GM21423 (cell line): ENCODE data around the gene DNMT3L.
A peak's percentile ranks its signal among the peaks of the same experiment; 100 is the strongest.
"Not testable (repeated sequence)": the region's sequence is repeated elsewhere in the genome, so short reads cannot be mapped to it uniquely, and the experiment has no call there.

Experiments used
- ATAC-seq: cut with Tn5 transposase; IDR thresholded peaks from one replicate; pipeline ENCODE4 v1.9.1; 2021; ENCODE audit warnings: mild to moderate bottlenecking, moderate library complexity; ENCODE audit not compliant: unreplicated experiment

The DNMT3L gene

DNA sequence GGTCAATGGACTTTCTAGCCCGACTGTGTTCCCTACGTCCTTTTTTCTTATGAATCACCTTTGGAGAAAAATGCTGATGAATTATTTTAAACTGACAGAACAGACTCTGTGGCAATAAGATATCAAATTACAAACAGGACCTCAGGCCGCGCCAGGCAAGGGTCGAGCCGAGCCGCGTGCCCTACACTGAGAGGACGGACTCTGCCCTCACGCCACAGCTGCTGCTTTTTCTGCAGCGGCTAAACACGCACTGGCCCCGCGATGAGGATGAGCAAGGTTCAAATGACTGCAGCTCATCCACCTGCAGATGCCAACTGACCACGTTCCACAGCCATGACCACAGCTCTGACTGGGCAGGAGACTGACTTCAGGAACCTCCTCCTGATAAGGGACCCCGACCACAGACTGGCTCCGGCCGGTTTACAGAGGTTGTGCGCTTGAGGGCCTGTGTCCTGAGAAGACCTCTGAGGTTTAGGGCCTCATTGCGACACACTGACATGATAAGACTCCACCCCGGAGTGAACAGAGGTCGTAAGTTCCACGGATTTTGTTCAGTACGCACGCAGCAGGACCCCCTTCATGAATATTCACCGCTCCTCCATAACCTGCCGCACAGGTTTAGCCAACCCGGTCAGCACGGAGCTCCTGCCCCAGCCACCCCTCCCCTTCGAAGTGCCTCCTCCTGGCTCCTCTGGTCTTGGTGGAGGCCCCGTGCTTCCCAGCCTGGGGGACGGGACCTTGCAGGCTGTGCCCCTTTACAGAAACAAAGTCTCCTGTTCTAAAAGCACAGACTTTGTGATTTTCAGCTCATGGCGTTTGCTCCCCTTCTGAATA is 12.3 kb downstream of the DNMT3L start:
- ATAC-seq = not testable (repeated sequence)

DNA sequence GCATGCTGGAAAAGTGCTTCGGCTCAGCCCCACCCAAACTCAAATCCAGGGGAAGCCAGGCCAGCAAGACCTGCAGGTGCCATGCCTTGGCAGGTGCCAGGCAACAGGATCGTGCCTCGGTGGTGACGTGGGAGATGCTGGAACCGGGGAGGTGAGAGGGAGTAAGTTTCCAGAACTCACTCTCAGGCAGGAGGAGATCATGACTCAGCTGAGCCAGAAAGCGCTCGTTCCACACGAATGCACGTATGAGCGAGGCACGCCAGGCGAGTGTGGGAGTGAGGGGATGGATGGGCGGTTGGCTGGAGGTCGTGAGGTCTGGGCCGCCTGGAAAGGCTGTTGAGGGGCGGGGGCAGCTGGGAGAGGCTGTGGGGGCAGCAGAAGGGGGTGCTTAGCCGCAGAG is 13.8 kb downstream of the DNMT3L start:
- ATAC-seq = not testable (repeated sequence)

DNA sequence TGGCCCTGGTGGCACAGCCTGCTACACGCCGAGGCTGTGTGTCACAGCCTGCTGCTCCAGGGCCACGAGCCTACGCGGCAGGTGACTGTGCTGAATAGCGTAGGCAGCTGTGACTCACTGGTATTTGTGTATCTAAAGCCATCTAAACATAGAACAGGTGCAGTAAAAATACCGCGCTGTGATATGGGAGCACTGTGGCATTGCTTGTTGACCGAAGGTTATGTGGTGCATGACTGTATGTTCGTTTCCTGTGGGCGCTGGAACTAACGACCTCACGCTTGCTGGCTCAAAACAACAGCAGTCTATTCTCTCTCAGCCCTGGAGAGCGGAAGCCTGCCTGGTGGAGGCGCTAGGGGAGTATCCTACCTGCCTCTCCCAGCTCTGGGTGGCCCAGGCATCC is 17.7 kb downstream of the DNMT3L start:
- peak; percentile 53 for ATAC-seq

DNA sequence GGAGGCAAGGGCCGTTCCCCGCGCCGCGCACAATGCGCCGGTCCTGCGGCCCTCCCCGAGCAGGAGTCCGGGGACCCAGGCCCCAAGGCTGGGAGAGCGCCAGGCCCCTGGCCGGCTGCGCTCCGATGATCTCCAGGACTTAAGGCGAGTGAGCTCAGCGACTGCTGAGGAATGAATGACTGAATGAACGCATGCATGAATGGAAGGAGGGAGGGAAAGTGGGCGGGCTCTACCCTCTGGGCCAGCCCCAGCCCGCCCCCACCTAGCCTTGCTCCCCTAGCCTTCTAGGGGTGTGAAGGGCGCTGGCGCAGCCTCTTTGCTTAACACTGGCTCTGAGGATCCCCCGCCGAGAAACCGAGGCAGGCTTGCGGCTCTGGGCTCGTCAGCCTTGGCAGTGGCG is 20.4 kb downstream of the DNMT3L start:
- peak; percentile 27 for ATAC-seq

DNA sequence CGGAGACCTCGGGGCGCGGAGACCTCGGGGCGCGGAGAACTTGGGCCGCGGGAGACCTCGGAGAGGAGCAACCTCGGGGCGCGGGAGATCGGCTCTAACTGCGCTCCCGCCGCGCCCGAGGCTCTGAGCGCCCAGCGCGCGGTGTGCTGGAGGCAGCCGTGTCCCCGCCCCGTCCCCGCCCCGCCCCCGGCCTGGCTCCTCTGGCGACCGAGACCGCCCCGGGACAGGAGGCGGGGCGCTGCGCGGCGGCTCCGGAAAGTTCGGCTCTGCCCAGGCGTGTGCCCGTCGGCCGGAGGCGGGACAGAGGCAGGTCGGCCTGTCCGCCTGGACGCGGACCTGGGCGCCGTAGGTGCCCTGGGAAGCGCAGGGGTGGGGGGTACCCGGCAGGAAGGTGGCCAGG is 20.9 kb downstream of the DNMT3L start, which contains the start of gene ICOSLG:
TSS of gene ICOSLG (minus strand) at position 102 of the 400 bp plus-strand sequence. CDS start 126 bp downstream, outside the sequence.
- ATAC-seq = peak; percentile 35

DNA sequence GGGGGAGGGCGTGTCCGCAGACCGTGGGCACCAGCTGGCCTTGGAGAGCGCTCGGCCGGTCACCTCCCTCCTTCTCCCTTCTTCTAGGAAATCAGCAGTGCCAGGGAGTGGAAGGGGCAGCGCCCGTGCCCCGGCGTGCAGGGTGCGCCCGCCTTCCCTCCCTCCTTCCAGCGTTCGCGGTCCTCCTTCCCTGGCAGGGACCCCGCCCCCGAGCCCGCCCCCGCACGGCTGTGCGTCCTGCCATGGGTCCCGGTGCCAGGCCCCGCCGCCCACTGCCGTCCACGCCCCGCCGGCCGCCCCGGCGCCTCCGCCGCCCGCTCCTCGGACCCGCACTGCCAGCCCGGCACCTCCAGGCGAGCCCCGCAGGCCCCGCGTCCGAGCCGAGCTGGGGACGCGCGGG is 21.3 kb downstream of the DNMT3L start:
- ATAC-seq = not testable (repeated sequence)

DNA sequence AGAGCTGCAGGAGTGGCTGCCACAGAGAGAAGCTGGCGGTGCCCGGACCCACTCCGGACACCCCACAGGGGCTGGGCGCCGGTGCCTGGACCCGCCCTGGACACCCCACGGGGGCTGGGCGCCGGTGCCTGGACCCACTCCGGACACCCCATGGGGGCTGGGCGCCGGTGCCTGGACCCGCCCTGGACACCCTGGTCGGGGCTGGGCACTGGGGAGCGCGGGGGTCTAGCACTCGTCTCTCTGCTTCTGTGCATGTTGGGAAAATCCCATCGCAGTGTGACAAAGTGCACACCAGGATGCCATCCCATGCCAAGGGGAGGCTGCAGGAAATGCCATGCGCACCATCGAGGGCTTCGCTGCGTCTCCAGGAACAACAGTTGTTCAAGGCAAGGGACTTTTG is 32.1 kb downstream of the DNMT3L start:
- ATAC-seq = not testable (repeated sequence)

DNA sequence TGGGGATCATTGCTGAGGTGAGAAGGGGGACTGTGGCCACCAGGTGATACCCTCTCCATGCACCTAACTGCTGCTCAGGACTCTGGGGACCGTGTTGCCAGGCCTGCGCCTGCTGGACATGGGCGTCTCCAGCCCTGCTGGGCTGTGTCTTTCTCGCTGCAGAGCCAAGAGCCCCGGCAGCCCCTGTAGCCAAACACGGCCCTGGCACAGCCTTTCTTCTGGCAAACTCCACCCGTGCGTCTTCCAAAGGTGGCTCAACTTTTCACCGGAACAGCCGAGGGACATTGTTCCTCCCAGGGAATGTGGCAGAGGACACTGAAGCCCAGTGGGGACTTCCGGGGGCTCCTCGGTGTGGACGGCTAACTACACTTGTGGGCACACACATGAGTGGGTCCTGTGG is 33.6 kb downstream of the DNMT3L start:
- not testable (repeated sequence) for ATAC-seq

DNA sequence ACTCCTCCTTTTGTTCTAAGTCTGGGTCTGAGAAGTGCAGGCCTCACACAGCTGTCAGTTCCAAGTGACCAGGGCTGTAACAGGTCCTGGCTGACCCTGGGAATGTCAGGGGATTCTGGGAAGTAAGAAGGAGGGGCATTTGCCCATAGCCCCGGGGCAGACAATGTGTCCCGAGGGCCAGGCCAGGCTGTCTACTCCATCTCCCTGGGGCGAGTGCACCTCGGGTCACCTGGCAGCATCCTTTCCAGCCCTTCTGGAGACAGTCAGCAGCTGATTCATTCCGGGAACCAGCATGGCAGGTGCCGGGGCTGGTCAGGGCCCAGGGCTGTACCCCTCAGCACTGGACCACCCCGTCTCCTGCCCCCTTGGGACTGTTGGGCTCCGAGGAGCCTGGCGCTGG is 34.1 kb downstream of the DNMT3L start:
- ATAC-seq = not testable (repeated sequence)

DNA sequence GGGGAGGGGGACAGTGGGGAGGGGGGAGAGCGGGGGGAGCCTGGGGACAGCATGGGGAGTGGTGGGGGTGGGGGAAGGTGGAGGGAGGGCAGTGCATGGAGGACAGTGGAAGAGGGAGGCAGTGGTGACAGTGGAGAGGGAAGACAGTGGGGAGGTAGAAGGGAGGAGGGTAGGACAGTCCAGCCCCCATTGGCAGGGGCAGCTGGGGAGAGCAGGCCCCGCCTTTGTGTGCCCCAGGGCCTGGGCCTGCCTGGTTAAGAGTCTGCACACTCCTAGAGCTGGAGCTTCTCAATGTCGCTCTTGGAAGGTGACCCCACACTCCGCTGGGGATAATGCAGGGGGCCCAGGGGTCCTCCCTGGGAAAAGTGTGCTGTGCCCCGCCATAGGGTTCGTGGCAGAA is 36.1 kb downstream of the DNMT3L start:
- not testable (repeated sequence) for ATAC-seq

DNA sequence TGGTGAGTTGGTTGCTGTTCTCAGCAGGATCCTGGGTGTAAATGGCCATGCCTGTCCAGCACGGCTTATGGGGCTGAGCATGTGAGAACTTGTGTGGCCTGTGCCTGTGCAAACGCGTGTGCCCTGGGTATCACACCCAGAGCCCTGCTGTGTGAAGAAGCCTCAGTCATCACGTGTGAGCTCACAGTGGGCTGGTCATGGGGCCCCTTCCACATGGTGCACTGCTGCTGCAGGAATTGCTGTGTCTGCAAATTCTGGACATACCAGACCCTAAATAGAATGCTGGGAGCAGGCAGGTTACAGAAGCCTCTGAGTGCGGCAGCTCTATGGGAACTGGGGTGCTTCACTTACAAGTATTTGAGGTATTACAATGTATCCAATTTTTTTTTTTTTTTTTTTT is 38.4 kb downstream of the DNMT3L start:
- not testable (repeated sequence) for ATAC-seq

DNA sequence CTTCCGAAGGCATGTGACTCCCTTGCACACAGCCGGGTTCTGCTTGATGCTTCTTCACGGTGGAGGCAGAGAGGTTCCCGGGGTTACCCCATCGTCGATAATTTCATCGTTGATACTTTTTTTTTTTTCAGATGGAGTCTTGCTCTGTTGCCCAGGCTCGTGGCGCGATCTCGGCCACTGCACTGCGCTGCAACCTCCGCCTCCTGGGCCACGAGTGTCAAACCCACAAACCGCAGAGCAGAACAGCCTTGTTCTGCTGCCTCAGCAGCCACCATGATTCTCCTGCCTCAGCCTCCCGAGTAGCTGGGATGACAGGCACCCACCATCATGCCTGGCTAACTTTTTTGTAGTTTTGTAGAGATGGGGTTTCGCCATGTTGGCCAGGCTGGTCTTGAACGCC is 41.0 kb downstream of the DNMT3L start:
- not testable (repeated sequence) for ATAC-seq

DNA sequence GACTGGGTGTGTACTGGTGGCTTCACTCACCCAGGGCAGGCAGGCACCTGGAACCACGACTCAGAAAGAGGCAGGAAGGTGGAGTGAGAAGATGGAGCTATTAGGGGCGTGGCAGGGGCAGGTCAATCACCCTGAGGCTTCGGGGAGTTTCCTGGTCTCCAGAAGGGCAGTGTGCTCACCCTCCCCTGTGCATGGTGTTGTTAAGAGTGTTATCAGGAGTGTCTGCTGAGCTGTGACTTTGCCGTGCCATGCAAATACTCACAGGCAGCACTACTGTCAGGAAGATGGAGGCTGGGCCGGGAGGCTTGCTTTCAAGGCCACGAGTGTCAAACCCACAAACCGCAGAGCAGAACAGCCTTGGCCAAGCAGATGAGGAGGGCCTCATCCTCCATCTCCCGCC is 43.2 kb downstream of the DNMT3L start:
- not testable (repeated sequence) for ATAC-seq

DNA sequence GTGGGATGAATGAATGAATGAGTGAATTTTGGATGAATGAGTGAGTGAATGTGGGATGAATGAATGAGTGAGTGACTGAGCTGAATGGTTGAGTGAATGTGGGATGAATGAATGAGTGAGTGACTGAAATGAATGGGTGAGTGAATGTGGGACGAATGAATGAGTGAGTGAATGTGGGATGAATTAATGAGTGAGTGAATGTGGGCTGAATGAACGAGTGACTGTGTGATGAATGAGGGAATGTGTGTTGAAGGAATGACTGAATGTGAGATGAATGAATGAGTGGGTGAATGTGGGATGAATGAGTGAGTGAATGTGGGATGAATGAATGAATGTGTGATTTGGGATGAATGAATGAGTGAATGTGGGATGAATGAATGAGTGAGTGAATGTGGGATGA is 49.7 kb downstream of the DNMT3L start:
- not testable (repeated sequence) for ATAC-seq

DNA sequence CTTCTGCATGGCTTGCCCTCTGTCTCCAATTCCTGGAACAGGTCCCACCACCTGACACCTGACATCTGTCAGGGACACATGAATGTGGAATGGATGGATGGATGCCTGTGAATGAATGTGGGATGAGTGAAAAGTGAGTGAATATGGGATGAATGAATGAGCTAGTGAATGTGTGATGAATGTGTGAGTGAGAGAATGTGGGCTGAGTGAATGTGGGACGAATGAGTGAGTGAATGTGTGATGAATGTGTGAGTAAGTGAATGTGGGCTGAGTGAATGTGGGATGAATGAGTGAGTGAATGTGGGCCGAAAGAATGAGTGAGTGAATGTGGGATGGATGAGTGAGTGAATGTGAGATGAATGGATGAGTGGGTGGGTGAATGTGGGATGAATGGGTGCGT is 50.1 kb downstream of the DNMT3L start:
- ATAC-seq = not testable (repeated sequence)

DNA sequence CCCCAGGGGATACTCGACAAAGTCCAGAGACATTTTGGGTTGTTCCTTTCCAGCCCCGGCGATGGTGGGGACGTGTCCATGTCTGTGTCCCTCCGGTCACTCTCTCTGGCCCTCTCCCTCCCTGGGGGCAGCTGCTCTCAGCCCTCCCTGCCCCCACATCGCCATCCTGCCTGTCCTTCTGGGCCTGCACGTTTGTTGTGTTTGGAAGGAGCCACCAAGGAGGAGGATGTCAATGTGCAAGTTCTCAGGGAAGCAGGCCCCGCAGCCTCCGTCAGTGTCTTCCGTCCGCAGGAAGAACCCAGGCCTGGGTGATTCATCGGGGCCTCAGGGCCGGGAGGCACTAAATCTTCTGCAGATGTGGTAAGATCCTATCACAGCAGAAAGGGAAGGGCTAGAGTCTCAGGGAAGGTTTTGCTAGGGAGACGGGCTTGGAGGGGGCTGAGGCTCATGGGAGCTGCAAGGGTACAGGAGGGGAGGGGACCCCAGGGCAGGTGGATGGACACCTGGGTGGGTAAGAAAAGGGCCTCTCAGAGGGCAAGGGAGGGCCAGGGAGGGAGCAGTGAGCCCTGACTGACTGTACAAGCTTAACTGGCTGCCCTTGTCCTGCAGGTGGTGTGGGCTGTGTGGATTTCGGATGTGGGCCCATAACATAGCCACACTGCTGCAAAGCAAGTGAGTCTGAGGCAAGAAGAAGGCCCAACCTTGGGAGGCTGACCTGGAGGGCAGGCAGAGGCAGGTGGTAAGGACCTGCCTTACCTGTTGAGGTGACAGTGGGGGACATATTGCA is 53.6 kb downstream of the DNMT3L start:
- ATAC-seq = not testable (repeated sequence)

DNA sequence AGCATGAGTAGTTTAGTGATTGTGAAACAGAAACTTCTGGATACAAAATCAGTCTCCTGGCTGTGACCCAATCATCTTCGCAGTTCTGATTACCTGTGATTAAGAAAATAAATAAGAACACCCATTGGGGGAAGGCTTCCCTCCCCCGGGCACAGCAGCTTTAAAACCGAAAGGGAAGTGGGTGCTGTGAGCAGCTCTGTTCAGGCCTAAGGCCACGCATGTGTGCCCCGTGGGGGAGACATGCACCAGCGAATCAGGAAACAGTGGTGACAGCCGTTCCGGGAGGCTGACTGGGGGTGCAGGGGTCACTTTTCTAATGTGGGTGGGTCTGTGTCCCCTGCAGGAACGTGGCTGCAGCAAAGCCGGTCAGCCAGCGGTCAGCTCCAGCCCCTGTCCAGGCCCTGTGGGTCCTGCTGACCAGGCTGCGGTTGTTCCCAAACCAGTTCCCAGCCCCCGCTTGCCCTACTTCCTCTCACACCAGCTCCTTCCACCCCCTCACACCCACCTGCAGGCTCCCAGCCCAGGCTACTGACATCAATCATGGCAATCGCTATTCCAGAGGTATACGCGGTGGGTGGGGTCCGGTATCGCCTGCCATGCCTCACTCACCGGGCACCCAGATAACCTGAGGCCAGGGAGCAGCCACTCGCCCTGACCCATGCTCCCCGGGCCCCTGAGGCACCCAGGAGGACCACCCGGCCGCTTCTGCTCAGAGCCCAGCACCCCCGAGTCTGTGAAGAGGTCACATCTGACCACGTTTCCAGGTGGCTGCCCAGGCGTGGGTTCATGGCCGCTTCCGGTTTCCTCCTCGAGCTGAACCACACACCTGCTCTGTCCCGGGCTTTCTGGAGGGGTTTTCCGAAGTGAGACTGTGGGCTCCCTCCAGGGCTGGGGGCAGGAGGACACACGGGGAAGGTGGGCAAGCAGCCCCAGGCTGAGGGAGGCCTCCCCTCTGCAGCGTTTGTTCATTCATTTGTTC is 54.7 kb downstream of the DNMT3L start:
- peak; percentile 59 for ATAC-seq

DNA sequence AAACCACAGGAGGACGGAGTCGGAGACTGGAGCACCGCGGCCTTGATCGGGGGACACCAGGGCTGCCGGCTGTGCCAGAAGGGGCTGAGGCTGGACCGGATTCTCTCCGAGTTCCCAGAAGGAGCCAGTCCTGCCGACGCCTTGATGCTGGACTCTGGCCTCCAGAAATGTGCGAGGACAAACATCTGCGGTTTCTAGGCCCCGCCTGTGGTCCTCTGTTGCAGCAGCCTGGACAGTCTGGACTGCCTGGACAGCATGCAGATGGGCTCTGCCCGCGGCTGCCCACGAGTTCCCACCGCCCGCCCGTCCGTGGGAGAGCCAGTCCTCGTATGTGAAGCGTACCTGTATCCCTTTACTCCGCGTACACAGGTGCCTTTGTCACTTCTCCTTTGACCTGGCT is 55.5 kb downstream of the DNMT3L start:
- ATAC-seq = not testable (repeated sequence)

DNA sequence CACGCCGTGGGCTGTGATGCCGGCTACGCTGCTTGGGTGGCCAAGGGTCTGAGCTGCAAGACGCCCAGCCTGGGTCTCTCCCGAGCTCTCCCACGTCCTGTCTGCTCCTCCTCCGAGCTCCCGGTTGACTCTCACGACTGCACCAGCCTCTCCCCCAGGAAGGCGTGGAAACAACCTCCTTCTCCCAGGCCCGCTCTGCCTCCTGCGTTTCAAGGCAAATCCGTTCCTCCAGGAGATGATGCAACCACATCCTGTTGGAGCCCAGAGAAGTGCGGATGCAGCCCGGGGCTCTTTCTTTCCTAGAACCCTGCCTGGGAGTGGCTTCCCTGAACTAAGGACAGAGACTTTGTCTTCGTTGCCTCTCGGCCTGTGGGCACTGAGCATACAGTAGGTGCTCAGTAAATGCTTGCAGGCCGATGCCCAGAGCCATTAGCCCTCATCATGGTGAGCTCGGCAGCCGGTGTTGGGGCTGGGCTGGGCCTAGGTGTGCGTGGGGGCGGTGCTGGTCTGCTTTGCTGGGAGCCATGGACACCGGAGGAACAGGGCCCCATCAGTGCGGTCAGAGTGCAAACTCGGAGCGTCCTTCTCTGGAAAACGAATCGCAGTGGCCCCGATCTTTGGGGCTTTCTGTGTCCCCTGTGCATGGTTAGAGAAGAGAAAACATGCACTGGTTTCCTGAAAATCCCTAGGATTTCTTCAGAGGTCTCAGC is 59.0 kb downstream of the DNMT3L start:
- not testable (repeated sequence) for ATAC-seq

DNA sequence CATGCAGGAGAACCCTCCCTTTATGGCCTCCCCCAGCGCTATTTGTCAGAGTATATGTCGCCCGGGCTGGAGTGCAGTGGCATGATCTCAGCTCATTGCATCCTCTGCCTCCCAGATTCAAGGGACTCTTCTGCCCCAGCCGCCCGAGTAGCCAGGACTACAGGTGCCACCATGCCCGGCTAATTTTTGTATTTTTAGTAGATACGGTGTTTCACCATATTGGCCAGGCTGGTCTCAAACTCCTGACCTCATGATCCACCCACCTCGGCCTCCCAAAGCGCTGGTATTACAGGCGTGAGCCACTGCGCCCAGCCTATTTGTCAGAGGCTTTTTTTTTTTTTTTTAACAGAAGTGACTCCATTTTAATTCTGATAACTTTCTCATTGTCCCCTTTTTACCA is 61.7 kb downstream of the DNMT3L start:
- not testable (repeated sequence) for ATAC-seq
